Smooth muscle cell (in vitro differentiated cells): ENCODE data around the gene TLCD5. TPM values are rescaled to one million over a fixed set of nuclear protein-coding genes. Genes with fewer than 3 reads are reported as not detected.

Experiments used
- DNase-seq: peaks from one replicate; lab custom pipeline; 2025; ENCODE audit not compliant: unreplicated experiment; lab: John Stamatoyannopoulos, UW
- H2AFZ ChIP-seq: fragments of 200-600 bp; sonication (generic); 2 replicates; pipeline ENCODE4 v1.6.0; 2016; ENCODE audit warnings: antibody characterized with exemption, low read depth, mild to moderate bottlenecking
- H3F3A ChIP-seq: fragments of 200-600 bp; sonication (generic); 2 replicates; pipeline ENCODE4 v1.6.0; 2017; ENCODE audit warnings: antibody characterized with exemption, low read depth
- H3K27ac ChIP-seq: fragments of 200-600 bp; sonication (generic); 2 replicates; pipeline ENCODE4 v1.5.1; 2016; ENCODE audit warnings: low read depth, mild to moderate bottlenecking
- H3K27me3 ChIP-seq: fragments of 200-600 bp; sonication (generic); 2 replicates; pipeline ENCODE4 v1.6.1; 2016; ENCODE audit warnings: low read depth, mild to moderate bottlenecking
- H3K36me3 ChIP-seq: fragments of 200-600 bp; sonication (generic); 2 replicates; pipeline ENCODE4 v1.5.1; 2016; ENCODE audit warnings: low read depth
- H3K4me1 ChIP-seq: fragments of 200-600 bp; sonication (generic); 2 replicates; pipeline ENCODE4 v1.5.1; 2016; ENCODE audit warnings: low read depth
- H3K4me2 ChIP-seq: fragments of 200-600 bp; sonication (generic); 2 replicates; pipeline ENCODE4 v1.6.0; 2016; ENCODE audit warnings: mild to moderate bottlenecking
- H3K4me3 ChIP-seq: fragments of 200-600 bp; sonication (generic); 2 replicates; pipeline ENCODE4 v1.5.1; 2016; ENCODE audit warnings: mild to moderate bottlenecking
- H3K79me2 ChIP-seq: fragments of 200-600 bp; sonication (generic); 2 replicates; pipeline ENCODE4 v1.6.0; 2016; ENCODE audit warnings: low read depth, mild to moderate bottlenecking
- H3K9ac ChIP-seq: fragments of 200-600 bp; sonication (generic); 2 replicates; pipeline ENCODE4 v1.6.0; 2016; ENCODE audit warnings: low read depth
- H3K9me3 ChIP-seq: fragments of 200-600 bp; sonication (generic); replicated peaks from 2 replicates; pipeline ENCODE4 v1.5.1; 2016; ENCODE audit warnings: low read depth
- H4K20me1 ChIP-seq: fragments of 200-600 bp; sonication (generic); 2 replicates; pipeline ENCODE4 v1.6.0; 2016; ENCODE audit warnings: low read depth
- WGBS: methylation state at CpG from one replicate; pipeline ENCODE4 v1.1.7; 2016; ENCODE audit warnings: low lambda C conversion rate; 5-methylcytosine and 5-hydroxymethylcytosine counted together
- polyA plus RNA-seq: library from polyadenylated mRNA; unstranded; fragments of >200 nt; fragmentation: Nextera tagmentation; extraction: Ambion mirVana; gene quantifications from 2 replicates; pipeline ENCODE4 v1.2.1, GENCODE V29; 2016
- total RNA-seq: library from RNA; depleted of rRNA; stranded (reverse); fragments of >200 nt; gene quantifications from 2 replicates; pipeline ENCODE4 v1.2.3, GENCODE V29; 2014
- TF ChIP-seq, protein P1 (sequence below): fragments of 200-600 bp; sonication (generic); IDR thresholded peaks from 2 replicates; pipeline ENCODE4 v1.5.1; 2017; ENCODE audit warnings: borderline replicate concordance, mild to moderate bottlenecking, antibody characterized with exemption; ENCODE audit not compliant: insufficient read depth, poor library complexity, severe bottlenecking

The TLCD5 gene
- total RNA-seq (3.9 and 6.0 TPM in 2 replicates), polyA plus RNA-seq (5.1 and 6.6 TPM in 2 replicates)

DNA sequence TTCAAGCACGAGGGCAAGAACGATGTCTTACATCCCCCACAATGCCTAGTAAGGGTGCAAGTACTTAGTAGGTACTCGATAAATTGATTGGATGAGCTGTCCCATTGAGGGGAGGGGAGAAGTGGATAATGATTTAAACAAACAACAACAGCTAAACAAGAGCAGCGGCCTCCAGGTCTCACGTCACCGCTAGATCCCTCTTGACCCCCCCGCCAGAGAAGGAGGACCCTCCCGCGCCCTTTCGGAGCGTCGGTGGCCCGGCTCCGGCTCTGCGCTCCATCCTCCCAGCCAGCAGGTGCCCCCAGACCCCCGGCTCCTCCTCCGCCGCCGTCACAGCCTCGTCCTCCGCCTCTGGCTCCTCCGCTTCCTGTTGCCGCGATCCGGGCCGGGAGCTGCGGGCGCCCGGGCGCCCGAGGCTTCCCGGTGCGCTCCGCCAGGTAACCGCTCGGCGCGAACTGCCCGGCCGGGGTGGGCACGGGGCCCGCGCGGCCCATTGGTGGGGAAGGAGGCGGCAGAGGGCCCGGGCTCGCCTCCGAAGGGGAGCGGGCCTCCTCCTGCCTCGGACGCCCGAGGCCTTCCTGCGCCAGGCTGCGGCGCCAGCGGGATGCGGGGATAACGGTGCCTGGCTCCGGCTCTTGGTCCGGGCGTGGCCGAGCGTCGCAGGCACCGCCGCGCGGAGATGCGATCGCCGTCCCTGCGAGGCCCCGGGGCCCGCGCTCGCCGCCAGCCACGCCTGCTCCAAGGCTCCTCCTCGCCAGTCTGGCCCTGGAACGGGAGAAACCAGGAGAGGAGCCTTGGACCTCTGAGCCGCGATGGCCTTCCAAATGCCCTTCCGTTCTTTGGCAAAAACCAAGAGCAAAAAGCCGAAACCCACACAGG is at the start of gene TLCD5:
TLCD5 (plus strand) TSS at position 368 of the 879 bp plus-strand sequence. CDS start 2,143 bp downstream, outside the sequence.
- H3K4me3 ChIP-seq = peak within 1 kb of the TSS; percentile 98
- WGBS = 2% methylated on average over 70 of the region's 84 CpGs
- TF ChIP-seq, protein P1, sequence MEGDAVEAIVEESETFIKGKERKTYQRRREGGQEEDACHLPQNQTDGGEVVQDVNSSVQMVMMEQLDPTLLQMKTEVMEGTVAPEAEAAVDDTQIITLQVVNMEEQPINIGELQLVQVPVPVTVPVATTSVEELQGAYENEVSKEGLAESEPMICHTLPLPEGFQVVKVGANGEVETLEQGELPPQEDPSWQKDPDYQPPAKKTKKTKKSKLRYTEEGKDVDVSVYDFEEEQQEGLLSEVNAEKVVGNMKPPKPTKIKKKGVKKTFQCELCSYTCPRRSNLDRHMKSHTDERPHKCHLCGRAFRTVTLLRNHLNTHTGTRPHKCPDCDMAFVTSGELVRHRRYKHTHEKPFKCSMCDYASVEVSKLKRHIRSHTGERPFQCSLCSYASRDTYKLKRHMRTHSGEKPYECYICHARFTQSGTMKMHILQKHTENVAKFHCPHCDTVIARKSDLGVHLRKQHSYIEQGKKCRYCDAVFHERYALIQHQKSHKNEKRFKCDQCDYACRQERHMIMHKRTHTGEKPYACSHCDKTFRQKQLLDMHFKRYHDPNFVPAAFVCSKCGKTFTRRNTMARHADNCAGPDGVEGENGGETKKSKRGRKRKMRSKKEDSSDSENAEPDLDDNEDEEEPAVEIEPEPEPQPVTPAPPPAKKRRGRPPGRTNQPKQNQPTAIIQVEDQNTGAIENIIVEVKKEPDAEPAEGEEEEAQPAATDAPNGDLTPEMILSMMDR = no peak
- peak within 1 kb of the TSS; percentile 97 for H2AFZ ChIP-seq
- H3K27me3 ChIP-seq = no peaks in the 10 kb centered on the region
- no peaks in the 10 kb centered on the region for H3K36me3 ChIP-seq
- H3K4me2 ChIP-seq = peak within 1 kb of the TSS; percentile 94
- DNase-seq = peak; percentile 29
- peaks cover 17% of the 10 kb centered on the region for H3K4me1 ChIP-seq
- peaks cover 12% of the 10 kb centered on the region for H3F3A ChIP-seq
- no peaks in the 10 kb centered on the region for H3K9me3 ChIP-seq
- peaks cover 21% of the 10 kb centered on the region for H3K79me2 ChIP-seq
- no peaks in the 10 kb centered on the region for H4K20me1 ChIP-seq
- peak within 1 kb of the TSS; percentile 84 for H3K9ac ChIP-seq
- H3K27ac ChIP-seq = peak within 1 kb of the TSS; percentile 74

DNA sequence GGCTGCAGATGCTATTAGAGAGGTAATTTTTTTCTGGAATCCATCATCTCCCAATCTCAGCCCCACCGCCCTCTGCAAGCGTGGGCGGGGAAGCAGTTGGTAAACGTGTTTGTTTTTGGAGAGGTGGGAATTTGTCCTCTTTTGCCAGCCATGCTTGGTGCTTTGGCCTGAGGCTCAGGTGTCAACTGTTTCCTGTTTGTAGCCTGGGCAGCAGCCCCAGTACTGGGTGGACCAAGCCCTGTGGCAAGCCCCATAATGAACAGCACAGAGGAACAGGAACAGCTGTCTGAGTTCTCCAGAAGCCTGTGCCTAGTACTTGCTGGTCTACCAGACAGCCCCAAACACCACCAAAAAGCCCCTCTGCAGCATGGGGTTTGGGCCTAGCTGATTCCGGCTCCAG is 45.6 kb upstream of the TLCD5 start:
- no peaks in the 10 kb centered on the region for H3F3A ChIP-seq
- no peak overlapping the region for H3K27ac ChIP-seq
- no peaks in the 10 kb centered on the region for H3K79me2 ChIP-seq
- H3K4me3 ChIP-seq = no peak overlapping the region
- H2AFZ ChIP-seq = no peak overlapping the region
- no peak for DNase-seq
- no peaks in the 10 kb centered on the region for H3K9me3 ChIP-seq
- no peaks in the 10 kb centered on the region for H4K20me1 ChIP-seq
- no peaks in the 10 kb centered on the region for H3K27me3 ChIP-seq
- H3K36me3 ChIP-seq = no peaks in the 10 kb centered on the region
- TF ChIP-seq, protein P1 = no peak
- WGBS = 87% methylated on average over 5 of the region's 5 CpGs
- peaks cover 9% of the 10 kb centered on the region for H3K4me1 ChIP-seq
- no peak overlapping the region for H3K9ac ChIP-seq
- no peak overlapping the region for H3K4me2 ChIP-seq

DNA sequence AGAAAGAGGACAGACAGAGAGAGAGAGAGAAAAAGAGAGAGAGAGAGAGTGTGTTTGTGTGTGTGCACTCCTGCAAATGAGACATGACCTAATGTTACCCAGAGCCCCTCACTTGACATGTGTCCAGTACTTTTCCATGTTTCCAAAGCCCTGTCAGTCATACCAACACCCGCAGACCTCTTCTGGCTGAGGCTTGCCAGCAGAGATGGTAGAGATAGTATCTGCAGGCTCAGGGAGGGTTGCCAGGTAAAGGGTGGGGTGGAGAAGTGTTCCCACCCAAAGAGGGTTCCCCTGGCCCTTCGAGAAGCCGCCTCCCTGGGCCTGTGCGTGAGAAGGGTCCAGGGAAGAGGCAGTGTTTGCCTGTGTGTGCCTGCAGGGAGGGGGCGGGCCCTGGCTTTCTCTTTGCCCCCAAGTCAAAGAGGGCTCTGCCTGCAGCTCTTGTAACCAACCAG is 44.5 kb upstream of the TLCD5 start:
- Histone ChIP-seq H3K4me1 (peaks cover 9% of the 10 kb centered on the region), H3K4me3 (no peak overlapping the region), H3K27me3 (no peaks in the 10 kb centered on the region), H3K36me3 (no peaks in the 10 kb centered on the region), H3K4me2 (no peak overlapping the region), H3K27ac (no peak overlapping the region), H4K20me1 (no peaks in the 10 kb centered on the region), H3K9me3 (no peaks in the 10 kb centered on the region), H3F3A (no peaks in the 10 kb centered on the region), H2AFZ (no peak overlapping the region), H3K79me2 (no peaks in the 10 kb centered on the region), H3K9ac (no peak overlapping the region)
- no peak for DNase-seq
- TF ChIP-seq, protein P1 = no peak
- 52% methylated on average over 5 of the region's 5 CpGs for WGBS
